Mesendoderm (in vitro differentiated cells): ENCODE results near the gene RRP9. TPM values are rescaled to one million over a fixed set of nuclear protein-coding genes. Genes with fewer than 3 reads are reported as not detected.

Source experiments
- DNase-seq: peaks from one replicate; pipeline ENCODE4 v3.0.0; 2013
- H2AK5ac ChIP-seq: 2 replicates; pipeline ENCODE4 v1.6.1; 2013; ENCODE audit warnings: low read length, inconsistent platforms
- H2BK120ac ChIP-seq: 2 replicates; pipeline ENCODE4 v1.6.1; 2013; ENCODE audit warnings: low read depth, mild to moderate bottlenecking, low read length, moderate library complexity, mixed read lengths
- H2BK15ac ChIP-seq: replicated peaks from 2 replicates; pipeline ENCODE4 v1.6.1; 2013; ENCODE audit warnings: low read depth, mild to moderate bottlenecking, moderate library complexity
- H2BK5ac ChIP-seq: 2 replicates; pipeline ENCODE4 v1.6.1; 2013; ENCODE audit warnings: low read length, inconsistent platforms
- H3K18ac ChIP-seq: 2 replicates; pipeline ENCODE4 v1.6.1; 2013; ENCODE audit warnings: mild to moderate bottlenecking, low read length, mixed read lengths
- H3K23ac ChIP-seq: one replicate; pipeline ENCODE4 v1.6.1; 2013; ENCODE audit warnings: low read length
- H3K27ac ChIP-seq: 2 replicates; pipeline ENCODE4 v1.5.1; 2013; ENCODE audit warnings: low read depth, mild to moderate bottlenecking, inconsistent platforms, low read length, moderate library complexity
- H3K27me3 ChIP-seq: 2 replicates; pipeline ENCODE4 v1.6.1; 2013; ENCODE audit warnings: low read length, control low read depth, mild to moderate bottlenecking, inconsistent platforms; ENCODE audit not compliant: insufficient read depth, poor library complexity
- H3K36me3 ChIP-seq: 2 replicates; pipeline ENCODE4 v1.6.1; 2013; ENCODE audit warnings: low read length, inconsistent platforms; ENCODE audit not compliant: control insufficient read depth, insufficient read depth
- H3K4ac ChIP-seq: one replicate; pipeline ENCODE4 v1.6.1; 2013; ENCODE audit warnings: low read depth, mild to moderate bottlenecking, low read length, moderate library complexity
- H3K4me1 ChIP-seq: 2 replicates; pipeline ENCODE4 v1.6.1; 2013; ENCODE audit warnings: low read depth, low read length, inconsistent platforms; ENCODE audit not compliant: control insufficient read depth
- H3K4me2 ChIP-seq: 2 replicates; pipeline ENCODE4 v1.6.1; 2013; ENCODE audit warnings: low read length
- H3K4me3 ChIP-seq: 2 replicates; pipeline ENCODE4 v1.5.1; 2013; ENCODE audit warnings: mild to moderate bottlenecking, low read length
- H3K56ac ChIP-seq: one replicate; pipeline ENCODE4 v1.6.1; 2013; ENCODE audit warnings: low read length
- H3K79me1 ChIP-seq: 2 replicates; pipeline ENCODE4 v1.6.1; 2013; ENCODE audit warnings: low read length, inconsistent platforms
- H3K79me2 ChIP-seq: 2 replicates; pipeline ENCODE4 v1.6.1; 2013; ENCODE audit warnings: mild to moderate bottlenecking, low read length; ENCODE audit not compliant: control insufficient read depth, insufficient read depth
- H3K9ac ChIP-seq: 2 replicates; pipeline ENCODE4 v1.6.1; 2013; ENCODE audit warnings: low read length, inconsistent platforms
- H4K5ac ChIP-seq: one replicate; pipeline ENCODE4 v1.6.1; 2013; ENCODE audit warnings: low read length
- H4K8ac ChIP-seq: one replicate; pipeline ENCODE4 v1.6.1; 2013; ENCODE audit warnings: low read depth, mild to moderate bottlenecking, control low read depth, low read length, moderate library complexity
- WGBS: extraction: QIAGEN DNeasy Blood & Tissue Kit; methylation state at CpG from one replicate; pipeline ENCODE4 v1.1.7; 2013; ENCODE audit warnings: low lambda C conversion rate, missing lambda C conversion rate; ENCODE audit not compliant: insufficient coverage; ENCODE audit errors: extremely low coverage; 5-methylcytosine and 5-hydroxymethylcytosine counted together
- small RNA-seq: library from polyadenylated mRNA; stranded (forward); fragments of <200 nt; extraction: miRNeasy Mini kit (QIAGEN cat#:217004); gene quantifications from one replicate; pipeline ENCODE3, GENCODE V24; 2013; ENCODE audit not compliant: insufficient read depth

RRP9 gene

GRCh38 chr3:51887620-51888019 lies 54.1 kb downstream of the RRP9 start:
- Histone ChIP-seq H3K18ac (no peak overlapping the region), H3K9ac (no peak overlapping the region), H4K5ac (no peak overlapping the region), H3K79me1 (no peaks in the 10 kb centered on the region), H2BK120ac (no peak overlapping the region), H3K4me3 (no peak overlapping the region), H3K4me1 (no peaks in the 10 kb centered on the region), H3K23ac (no peak overlapping the region), H4K8ac (no peak overlapping the region), H3K4ac (no peak overlapping the region), H3K36me3 (no peaks in the 10 kb centered on the region), H3K79me2 (no peaks in the 10 kb centered on the region), H3K4me2 (no peak overlapping the region), H2AK5ac (no peak overlapping the region), H3K27me3 (no peaks in the 10 kb centered on the region), H2BK15ac (no peak overlapping the region), H2BK5ac (no peak overlapping the region), H3K27ac (no peak overlapping the region), H3K56ac (no peak overlapping the region)
- no CpG with 5 or more reads among the region's 2 CpGs for WGBS
- DNase-seq, result no peak

- no peak overlapping the region for H3K4ac ChIP-seq
- H3K56ac ChIP-seq, result no peak overlapping the region
- H3K23ac ChIP-seq, result no peak overlapping the region
- no peaks in the 10 kb centered on the region for H3K36me3 ChIP-seq
- no peak overlapping the region for H4K8ac ChIP-seq
- H3K27me3 ChIP-seq, result no peaks in the 10 kb centered on the region
- H3K4me2 ChIP-seq, result no peak overlapping the region
- no peaks in the 10 kb centered on the region for H3K4me1 ChIP-seq
- H3K79me2 ChIP-seq, result no peaks in the 10 kb centered on the region
- no peak overlapping the region for H3K27ac ChIP-seq
- no peak overlapping the region for H2AK5ac ChIP-seq
- no peak overlapping the region for H4K5ac ChIP-seq
- H2BK15ac ChIP-seq, result no peak overlapping the region
- H3K79me1 ChIP-seq, result no peaks in the 10 kb centered on the region
- no peak overlapping the region for H2BK120ac ChIP-seq
- no peak overlapping the region for H3K18ac ChIP-seq
- H2BK5ac ChIP-seq, result no peak overlapping the region
- no peak overlapping the region for H3K9ac ChIP-seq
- no peak overlapping the region for H3K4me3 ChIP-seq
- no peak for DNase-seq
These were observed 55.3 kb downstream of the RRP9 start for GRCh38 chr3:51886447-51886846.

Small RNA genes lying within 50 kb of the gene (small RNA-seq; reads per million reads assigned to genes)
- not detected for gene AC115284.1
